Activated T-helper 1 cell treated with anti-CD3 and anti-CD28 coated beads, Interleukin-12 subunit alpha, Interleukin-12 subunit beta, Interleukin-2, Interleukin-4 antibody, amounts not matched to agents 30 ng/mL and 10 ng/mL and 1 ng/mL, durations not matched to agents 14 hours and 24 hours and 36 hours (primary cell): ENCODE data around the gene PPP5C. TPM values are rescaled to one million over a fixed set of nuclear protein-coding genes. Genes with fewer than 3 reads are reported as not detected.

ENCODE experiments used
- DNase-seq: peaks from one replicate; pipeline ENCODE4 v3.0.0; 2021; ENCODE audit warnings: low spot score
- H3K27ac Mint-ChIP-seq: one replicate; pipeline ENCODE4 v1.8.0; 2021; ENCODE audit warnings: mild to moderate bottlenecking, mixed read lengths
- H3K27me3 Mint-ChIP-seq: one replicate; pipeline ENCODE4 v1.8.0; 2022; ENCODE audit warnings: mild to moderate bottlenecking, moderate library complexity, mixed read lengths; ENCODE audit not compliant: insufficient read depth
- H3K36me3 Mint-ChIP-seq: one replicate; pipeline ENCODE4 v1.8.0; 2021; ENCODE audit warnings: low read depth, mixed read lengths
- H3K4me1 Mint-ChIP-seq: one replicate; pipeline ENCODE4 v1.8.0; 2021; ENCODE audit warnings: low read depth, mixed read lengths
- H3K4me3 Mint-ChIP-seq: one replicate; pipeline ENCODE4 v1.8.0; 2021; ENCODE audit warnings: mild to moderate bottlenecking, moderate library complexity, mixed read lengths
- H3K9me3 Mint-ChIP-seq: one replicate; pipeline ENCODE4 v1.8.0; 2021; ENCODE audit warnings: mixed read lengths
- intact Hi-C: fragments of 100-400 bp; cut with micrococcal nuclease; formaldehyde crosslinking; loops from one replicate; pipeline ENCODE4 v1.15.1; 2024
- total RNA-seq: library from RNA; stranded (reverse); gene quantifications from 2 replicates; pipeline ENCODE4 v1.2.3, GENCODE V29; 2022

The PPP5C gene
- total RNA-seq, 1 donor from 2014 or later, result 160 TPM

DNA sequence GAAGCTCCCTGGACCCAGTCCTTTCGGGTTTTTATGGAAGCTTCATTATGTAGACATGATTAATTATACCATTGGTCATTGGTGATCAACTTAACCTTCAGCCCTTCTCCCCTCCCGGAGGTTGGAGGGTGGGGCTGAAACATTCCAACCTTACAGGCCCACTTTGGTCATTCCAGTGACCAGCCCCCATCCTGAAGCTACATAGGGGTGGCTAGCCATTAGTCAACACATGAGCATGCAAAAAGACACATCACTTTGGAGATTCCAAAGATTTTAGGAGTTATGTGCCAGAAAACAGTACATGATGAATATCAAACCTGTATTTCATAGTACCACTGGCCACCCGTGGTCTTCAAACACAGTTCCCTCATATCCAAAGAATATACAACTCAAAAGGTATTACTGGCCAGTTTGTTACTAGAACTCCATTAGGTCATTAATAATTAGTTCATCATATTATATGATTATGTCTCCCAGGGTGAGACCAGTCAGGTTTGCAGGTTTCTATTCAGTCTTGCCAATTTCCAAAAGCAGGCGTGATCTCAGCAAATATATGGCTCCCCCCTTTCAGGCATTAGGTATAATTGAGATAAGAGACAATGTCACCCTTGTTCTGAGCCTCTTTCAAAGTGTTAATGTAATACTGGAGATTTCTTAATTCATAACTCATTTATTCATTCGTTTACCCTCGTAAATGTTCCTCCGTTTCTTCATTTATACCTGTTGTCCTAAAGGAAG lies 11.1 kb downstream of the PPP5C start:
- Mint-ChIP-seq H3K4me1 (peaks cover 37% of the 10 kb centered on the region), H3K27ac (no peak overlapping the region), H3K4me3 (no peak overlapping the region), H3K36me3 (peaks cover 35% of the 10 kb centered on the region), H3K27me3 (no peaks in the 10 kb centered on the region), H3K9me3 (no peaks in the 10 kb centered on the region)
- intact Hi-C loops, result no loop called here
- no peak for DNase-seq

DNA sequence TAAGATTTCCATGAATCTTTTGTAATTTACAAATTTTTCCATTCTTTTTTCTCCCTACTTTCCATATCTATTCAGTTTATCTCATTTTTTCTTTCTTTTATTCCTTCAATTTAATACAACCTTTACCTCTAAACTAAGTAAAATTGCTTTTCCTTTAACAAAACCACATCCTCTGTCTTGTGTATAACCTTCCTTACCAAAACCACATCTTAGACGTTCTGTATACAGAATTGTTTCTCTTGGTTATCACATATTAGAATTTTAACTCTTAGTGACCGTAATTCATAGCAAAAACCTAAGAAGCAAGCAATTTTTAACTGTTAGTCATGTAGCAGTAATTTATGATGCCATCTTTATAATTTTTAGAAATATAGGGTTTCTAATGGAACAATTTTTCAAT lies 15.0 kb downstream of the PPP5C start:
- intact Hi-C loops, result loop anchor here (1.0 kb wide), 1 partner anchor 15 kb away; the partner anchor contains the start of gene PPP5C
- peak overlapping the region; percentile 73 for H3K4me3 Mint-ChIP-seq
- H3K9me3 Mint-ChIP-seq, result no peaks in the 10 kb centered on the region
- peak overlapping the region; percentile 53 for H3K27ac Mint-ChIP-seq
- H3K4me1 Mint-ChIP-seq, result peaks cover 34% of the 10 kb centered on the region
- H3K36me3 Mint-ChIP-seq, result peaks cover 22% of the 10 kb centered on the region
- no peaks in the 10 kb centered on the region for H3K27me3 Mint-ChIP-seq
- DNase-seq, result no peak

DNA sequence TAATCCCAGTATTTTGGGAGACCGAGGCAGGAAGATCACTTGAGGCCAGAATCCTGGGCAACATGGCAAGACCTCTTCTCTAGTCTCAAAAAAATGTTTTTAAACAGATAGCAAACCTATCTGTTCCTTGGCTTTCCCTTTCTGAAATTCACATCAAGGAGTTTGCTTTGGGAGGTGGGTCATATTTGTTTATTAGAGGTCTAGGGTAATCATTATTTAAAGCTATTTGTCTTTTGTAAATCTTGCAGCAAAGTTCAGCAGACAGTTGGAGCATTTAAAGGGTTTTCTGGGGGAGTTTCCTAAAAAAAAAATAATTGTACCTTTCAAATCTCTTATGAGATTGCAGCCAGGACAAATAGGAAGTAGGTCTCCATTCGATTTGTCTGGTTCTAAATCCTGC lies 17.5 kb downstream of the PPP5C start:
- Mint-ChIP-seq H3K9me3 (no peaks in the 10 kb centered on the region), H3K27me3 (no peaks in the 10 kb centered on the region), H3K4me3 (no peak overlapping the region), H3K4me1 (peaks cover 35% of the 10 kb centered on the region), H3K36me3 (peaks cover 19% of the 10 kb centered on the region), H3K27ac (no peak overlapping the region)
- intact Hi-C loops, result no loop called here
- no peak for DNase-seq

DNA sequence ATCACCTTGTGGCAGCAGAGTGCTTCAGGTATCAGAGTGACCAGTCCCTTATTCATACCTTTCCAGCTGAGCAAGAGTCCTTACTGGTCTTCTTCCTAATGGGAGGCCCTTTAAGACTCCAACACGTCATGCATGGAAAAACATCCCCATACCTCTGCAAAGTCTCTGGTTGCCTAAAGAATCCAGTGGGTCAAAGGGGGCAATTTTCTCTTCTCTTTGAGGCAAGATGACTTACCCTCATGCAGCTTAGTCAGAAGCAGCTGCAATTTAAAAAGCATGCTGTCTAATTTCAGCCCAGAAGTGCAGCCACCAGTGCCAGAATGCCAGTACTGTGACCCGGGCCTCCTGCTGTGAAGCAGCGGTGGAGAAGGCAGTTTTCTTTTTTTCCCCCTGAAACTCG lies 18.7 kb downstream of the PPP5C start:
- H3K27me3 Mint-ChIP-seq, result no peaks in the 10 kb centered on the region
- intact Hi-C loops, result no loop called here
- no peak for DNase-seq
- peaks cover 19% of the 10 kb centered on the region for H3K36me3 Mint-ChIP-seq
- H3K27ac Mint-ChIP-seq, result no peak overlapping the region
- no peaks in the 10 kb centered on the region for H3K9me3 Mint-ChIP-seq
- peaks cover 35% of the 10 kb centered on the region for H3K4me1 Mint-ChIP-seq
- no peak overlapping the region for H3K4me3 Mint-ChIP-seq

DNA sequence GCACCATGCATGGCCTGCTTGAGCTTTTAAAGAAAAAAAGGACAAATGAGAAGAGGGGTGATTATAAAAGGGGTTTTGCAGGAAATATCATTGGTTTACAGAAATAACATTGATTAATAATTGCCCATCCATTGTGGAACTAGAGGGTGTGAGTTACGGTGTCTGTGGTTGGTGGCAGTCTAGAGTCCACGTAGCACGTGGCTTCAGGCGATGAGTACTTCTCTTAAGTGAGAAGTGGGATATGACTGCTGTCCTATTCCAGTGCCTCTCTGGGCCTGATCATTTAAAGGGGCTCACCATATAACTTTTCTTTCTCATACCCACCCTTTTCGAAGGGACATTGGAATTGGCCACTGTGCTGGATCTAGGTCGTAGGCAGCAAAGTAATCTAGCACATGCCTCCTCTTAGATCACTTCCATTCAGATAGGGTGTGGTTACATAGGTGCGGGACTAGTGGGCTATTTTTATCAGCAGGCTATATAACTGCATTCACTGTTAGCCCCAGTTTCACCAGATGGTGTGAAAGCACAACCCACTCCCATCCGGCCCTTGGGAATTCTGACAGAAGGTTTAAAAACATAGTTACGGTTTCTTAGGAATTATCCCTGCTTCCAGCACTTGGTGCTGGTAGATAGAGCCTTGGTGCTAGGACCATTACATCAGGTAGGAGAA lies 19.9 kb downstream of the PPP5C start:
- Mint-ChIP-seq H3K27ac (no peak overlapping the region), H3K36me3 (peaks cover 22% of the 10 kb centered on the region), H3K9me3 (no peaks in the 10 kb centered on the region), H3K27me3 (peaks cover 2% of the 10 kb centered on the region), H3K4me3 (no peak overlapping the region), H3K4me1 (peaks cover 42% of the 10 kb centered on the region)
- DNase-seq, result no peak
- intact Hi-C loops, result no loop called here

DNA sequence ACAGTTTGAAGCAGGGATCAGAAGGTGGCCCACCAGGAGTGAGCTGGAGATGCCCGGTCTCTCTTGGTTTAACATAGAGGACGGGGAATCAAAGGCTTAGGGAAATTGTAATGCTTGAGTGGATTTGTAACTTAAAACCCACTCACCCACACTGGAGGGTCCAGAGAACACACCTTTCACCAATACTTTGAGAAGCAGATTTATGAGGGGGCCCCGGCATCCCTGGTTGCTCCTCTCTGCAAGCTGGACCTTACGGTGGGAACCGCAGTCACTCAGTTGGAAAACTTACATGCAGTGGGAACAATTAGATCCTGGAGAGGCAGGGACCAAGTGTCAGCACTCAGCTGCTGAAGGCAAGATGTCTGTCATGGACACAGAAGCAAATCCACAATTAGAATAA lies 20.5 kb downstream of the PPP5C start:
- Mint-ChIP-seq H3K27ac (no peak overlapping the region), H3K9me3 (no peaks in the 10 kb centered on the region), H3K4me3 (no peak overlapping the region), H3K4me1 (peaks cover 45% of the 10 kb centered on the region), H3K36me3 (peaks cover 17% of the 10 kb centered on the region), H3K27me3 (peaks cover 2% of the 10 kb centered on the region)
- intact Hi-C loops, result no loop called here
- no peak for DNase-seq

DNA sequence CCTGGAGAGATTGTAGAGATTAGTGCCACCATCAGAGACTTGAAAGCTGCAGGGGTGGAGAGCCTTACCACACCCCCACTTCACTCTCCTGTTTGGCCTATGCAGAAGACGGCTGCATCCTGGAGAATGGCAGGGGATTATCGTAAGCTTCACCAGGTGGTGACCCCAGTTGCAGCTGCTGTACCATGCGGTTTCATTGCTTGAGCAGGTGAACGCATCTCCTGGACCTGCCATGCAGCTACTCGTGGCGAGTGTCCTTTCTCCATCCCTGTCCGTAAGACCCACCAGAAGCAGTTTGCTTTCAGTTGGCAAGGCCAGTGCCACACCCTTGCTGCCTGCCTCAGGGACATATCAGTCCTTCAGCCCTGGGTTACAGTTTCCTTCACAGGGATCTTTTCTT lies 21.2 kb downstream of the PPP5C start:
- Mint-ChIP-seq H3K36me3 (peaks cover 17% of the 10 kb centered on the region), H3K9me3 (no peaks in the 10 kb centered on the region), H3K27ac (no peak overlapping the region), H3K4me1 (peaks cover 45% of the 10 kb centered on the region), H3K27me3 (peaks cover 2% of the 10 kb centered on the region), H3K4me3 (no peak overlapping the region)
- DNase-seq, result no peak
- intact Hi-C loops, result no loop called here

DNA sequence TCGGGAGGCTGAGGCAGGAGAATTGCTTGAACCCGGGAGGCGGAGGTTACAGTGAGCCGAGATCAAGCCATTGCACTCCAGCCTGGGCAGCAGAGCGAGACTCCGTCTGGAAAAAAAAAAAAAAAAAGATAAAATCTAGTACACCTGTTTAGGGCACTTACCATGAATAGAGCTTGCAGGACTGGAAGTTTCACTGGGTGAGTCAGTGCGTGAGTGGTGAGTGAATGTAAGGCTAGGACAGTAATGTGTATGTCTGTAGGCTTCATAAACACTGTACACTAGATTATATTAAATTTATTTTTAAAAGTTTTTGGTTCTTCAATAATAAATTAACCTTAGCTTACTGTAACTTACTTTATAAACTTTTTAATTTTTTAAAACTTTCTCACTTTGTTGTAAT lies 22.9 kb downstream of the PPP5C start:
- H3K27ac Mint-ChIP-seq, result no peak overlapping the region
- no peak overlapping the region for H3K4me3 Mint-ChIP-seq
- peaks cover 2% of the 10 kb centered on the region for H3K27me3 Mint-ChIP-seq
- DNase-seq, result no peak
- H3K36me3 Mint-ChIP-seq, result peaks cover 7% of the 10 kb centered on the region
- peaks cover 37% of the 10 kb centered on the region for H3K4me1 Mint-ChIP-seq
- intact Hi-C loops, result loop anchor here (2.0 kb wide), 1 partner anchor 19 kb away; no protein-coding TSS in a partner anchor
- no peaks in the 10 kb centered on the region for H3K9me3 Mint-ChIP-seq

DNA sequence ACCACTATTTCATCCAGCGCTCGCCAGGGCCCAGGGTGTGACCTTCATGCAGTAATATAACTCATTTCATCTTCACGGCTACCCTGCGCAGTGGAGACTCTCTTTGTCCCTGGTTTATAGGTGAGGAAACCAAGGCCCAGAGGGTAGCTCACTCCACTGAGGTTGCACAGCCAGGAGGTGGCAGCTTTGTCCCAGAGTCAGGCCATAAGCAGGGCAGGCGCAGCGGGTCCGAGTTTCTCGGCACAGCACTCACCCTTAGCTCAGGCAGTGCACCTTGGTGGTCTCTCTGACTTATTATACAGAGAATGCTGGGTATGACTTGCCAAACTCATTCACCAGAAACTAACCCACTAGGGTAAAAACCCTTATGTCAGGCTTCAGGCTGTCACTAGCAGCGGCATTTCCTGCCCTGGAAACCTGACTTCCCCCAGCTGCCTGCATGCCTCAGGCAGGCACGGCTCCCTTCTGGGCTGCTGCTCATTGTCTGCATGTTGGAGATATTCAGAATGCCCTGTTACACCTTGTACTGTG lies 24.5 kb downstream of the PPP5C start:
- peaks cover 17% of the 10 kb centered on the region for H3K36me3 Mint-ChIP-seq
- peak overlapping the region; percentile 61 for H3K27ac Mint-ChIP-seq
- H3K4me1 Mint-ChIP-seq, result peaks cover 30% of the 10 kb centered on the region
- H3K27me3 Mint-ChIP-seq, result peaks cover 2% of the 10 kb centered on the region
- no peaks in the 10 kb centered on the region for H3K9me3 Mint-ChIP-seq
- intact Hi-C loops, result loop anchor here (2.0 kb wide), 1 partner anchor 21 kb away; no protein-coding TSS in a partner anchor
- DNase-seq, result no peak
- no peak overlapping the region for H3K4me3 Mint-ChIP-seq

DNA sequence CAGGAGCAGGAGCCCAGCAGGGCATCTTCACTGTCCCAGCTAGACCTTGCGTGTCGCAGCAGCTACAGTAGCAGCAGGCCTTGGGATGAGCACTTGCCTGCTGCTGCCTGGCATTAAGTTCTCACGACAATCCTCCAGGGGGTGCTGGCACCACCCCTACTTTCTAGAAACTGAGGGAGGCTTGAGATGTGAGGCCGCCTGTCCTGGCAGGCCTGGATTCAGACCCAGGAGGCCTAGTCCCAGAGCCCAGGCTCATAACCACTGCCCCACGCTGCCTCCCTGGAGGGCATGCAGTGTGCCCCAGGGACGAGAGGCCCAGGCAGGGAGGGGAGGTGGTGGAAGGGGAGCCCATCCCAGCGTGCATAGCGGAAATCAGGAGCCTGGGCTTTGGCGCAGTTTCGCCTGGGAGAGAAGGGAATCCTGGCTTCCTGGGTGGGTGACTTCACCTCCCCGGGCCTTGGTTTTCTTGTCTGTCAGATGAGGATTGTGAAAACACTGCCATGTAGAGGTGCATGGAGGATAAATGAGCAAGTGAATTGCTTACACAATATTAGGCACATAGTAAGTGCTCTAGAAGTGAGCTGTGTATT lies 26.1 kb downstream of the PPP5C start:
- Mint-ChIP-seq H3K4me3 (no peak overlapping the region), H3K27me3 (peaks cover 2% of the 10 kb centered on the region), H3K27ac (no peak overlapping the region), H3K9me3 (no peaks in the 10 kb centered on the region), H3K36me3 (peaks cover 26% of the 10 kb centered on the region), H3K4me1 (peaks cover 24% of the 10 kb centered on the region)
- intact Hi-C loops, result no loop called here
- DNase-seq, result no peak

DNA sequence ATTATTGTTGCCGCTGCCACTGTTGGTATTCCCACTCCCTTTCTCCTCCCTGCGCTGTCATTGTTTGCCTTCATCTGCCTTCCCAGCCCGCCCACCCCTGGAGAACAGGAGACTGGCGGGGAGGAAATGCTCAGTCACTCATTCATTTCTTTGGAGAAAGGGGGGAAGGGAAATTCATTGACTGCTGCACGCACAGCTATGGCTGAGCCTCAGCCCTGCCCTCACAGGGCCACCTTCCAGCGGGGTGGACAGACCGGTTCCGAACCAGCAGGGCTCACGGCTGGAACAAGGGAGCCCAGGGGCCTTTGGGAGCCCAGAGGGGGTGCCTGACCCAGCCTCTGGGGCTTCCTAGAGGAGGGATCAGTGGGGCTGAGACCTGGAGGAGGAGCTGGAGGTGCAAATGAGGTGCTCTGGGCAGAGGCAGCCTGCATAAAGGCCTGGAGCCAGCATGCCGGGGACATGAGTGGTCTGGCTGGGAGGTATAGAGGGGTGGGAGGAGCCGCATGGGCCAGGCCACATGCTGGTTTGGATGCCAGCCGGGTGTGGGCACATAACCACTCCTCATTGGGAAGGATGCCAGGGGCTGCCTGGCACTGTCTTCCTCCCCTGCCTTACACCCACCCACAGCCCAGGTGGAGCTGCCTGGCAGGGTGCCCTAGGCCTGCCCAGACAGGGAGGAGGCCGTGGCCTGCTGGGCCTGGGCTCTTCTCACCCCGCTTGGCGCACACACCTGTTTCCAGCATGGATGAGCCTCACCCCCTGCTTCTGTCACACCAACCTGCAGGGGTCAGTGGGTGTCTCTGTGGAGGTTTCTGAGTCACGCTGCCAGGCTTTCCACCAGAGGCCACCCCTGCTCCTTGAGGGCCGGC lies 26.8 kb downstream of the PPP5C start:
- no peak for DNase-seq
- peaks cover 21% of the 10 kb centered on the region for H3K4me1 Mint-ChIP-seq
- peaks cover 2% of the 10 kb centered on the region for H3K27me3 Mint-ChIP-seq
- intact Hi-C loops, result no loop called here
- H3K36me3 Mint-ChIP-seq, result peaks cover 27% of the 10 kb centered on the region
- no peaks in the 10 kb centered on the region for H3K9me3 Mint-ChIP-seq
- H3K27ac Mint-ChIP-seq, result no peak overlapping the region
- no peak overlapping the region for H3K4me3 Mint-ChIP-seq
